Activated naive CD4-positive, alpha-beta T cell treated with anti-CD3 and anti-CD28 coated beads, Interleukin-2, amount 50 U/mL, for 24 hours (primary cell): Measurements from ENCODE around the gene FASN.
"Not testable (repeated sequence)": the region's sequence is repeated elsewhere in the genome, so short reads cannot be mapped to it uniquely, and the experiment has no call there.

ENCODE experiments used
- H3K27ac Mint-ChIP-seq: one replicate; pipeline ENCODE4 v1.8.0; 2021; ENCODE audit warnings: mild to moderate bottlenecking, mixed read lengths
- H3K27me3 Mint-ChIP-seq: one replicate; pipeline ENCODE4 v1.8.0; 2021; ENCODE audit warnings: mixed read lengths
- H3K36me3 Mint-ChIP-seq: one replicate; pipeline ENCODE4 v1.8.0; 2021; ENCODE audit warnings: mixed read lengths
- H3K4me1 Mint-ChIP-seq: one replicate; pipeline ENCODE4 v1.8.0; 2021; ENCODE audit warnings: mixed read lengths
- H3K4me3 Mint-ChIP-seq: one replicate; pipeline ENCODE4 v1.8.0; 2021; ENCODE audit warnings: mild to moderate bottlenecking, mixed read lengths
- H3K9me3 Mint-ChIP-seq: one replicate; pipeline ENCODE4 v1.8.0; 2021; ENCODE audit warnings: mixed read lengths

Gene FASN

DNA sequence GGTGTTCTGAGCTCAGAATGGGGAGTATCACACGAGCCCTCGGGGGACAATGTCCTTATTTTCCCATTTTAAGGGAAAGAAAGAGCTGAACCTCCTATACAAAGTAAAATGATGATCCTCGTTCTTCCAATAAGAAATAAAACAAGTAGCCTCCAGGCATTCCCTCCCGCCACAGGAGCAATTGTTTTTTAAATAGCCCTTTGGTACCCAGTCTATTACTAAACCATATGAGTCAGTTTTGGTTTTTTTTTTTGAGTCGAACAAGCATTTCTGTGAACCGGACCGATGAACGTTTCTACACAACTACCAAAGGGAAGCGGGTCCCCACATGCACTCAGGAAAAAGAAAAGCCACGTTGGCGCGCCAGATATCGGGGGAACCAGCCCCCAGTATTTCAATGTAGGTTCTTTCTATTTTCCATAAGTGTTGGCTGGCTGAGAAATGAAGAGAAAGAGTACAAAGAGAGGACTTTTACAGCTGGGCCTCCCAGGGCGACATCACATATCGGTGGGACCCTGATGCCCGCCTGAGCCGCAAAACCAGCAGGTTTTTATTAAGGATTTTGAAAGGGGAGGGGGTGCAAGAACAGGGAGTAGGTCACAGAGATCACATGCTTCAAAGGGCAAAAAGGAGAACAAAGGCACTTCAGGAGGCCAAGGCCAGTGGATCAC lies 56.8 kb downstream of the FASN start:
- no peak overlapping the region for H3K4me3 Mint-ChIP-seq
- no peaks in the 10 kb centered on the region for H3K9me3 Mint-ChIP-seq
- no peak overlapping the region for H3K27ac Mint-ChIP-seq
- H3K36me3 Mint-ChIP-seq: no peaks in the 10 kb centered on the region
- H3K4me1 Mint-ChIP-seq: peaks cover 14% of the 10 kb centered on the region
- no peaks in the 10 kb centered on the region for H3K27me3 Mint-ChIP-seq

- peaks cover 28% of the 10 kb centered on the region for H3K4me1 Mint-ChIP-seq
- H3K27ac Mint-ChIP-seq: peak overlapping the region; percentile 35
- H3K9me3 Mint-ChIP-seq: no peaks in the 10 kb centered on the region
- no peaks in the 10 kb centered on the region for H3K27me3 Mint-ChIP-seq
- no peaks in the 10 kb centered on the region for H3K36me3 Mint-ChIP-seq
- no peak overlapping the region for H3K4me3 Mint-ChIP-seq
These were observed 58.2 kb downstream of the FASN start for GRCh38 chr17:82039695-82040299.

DNA sequence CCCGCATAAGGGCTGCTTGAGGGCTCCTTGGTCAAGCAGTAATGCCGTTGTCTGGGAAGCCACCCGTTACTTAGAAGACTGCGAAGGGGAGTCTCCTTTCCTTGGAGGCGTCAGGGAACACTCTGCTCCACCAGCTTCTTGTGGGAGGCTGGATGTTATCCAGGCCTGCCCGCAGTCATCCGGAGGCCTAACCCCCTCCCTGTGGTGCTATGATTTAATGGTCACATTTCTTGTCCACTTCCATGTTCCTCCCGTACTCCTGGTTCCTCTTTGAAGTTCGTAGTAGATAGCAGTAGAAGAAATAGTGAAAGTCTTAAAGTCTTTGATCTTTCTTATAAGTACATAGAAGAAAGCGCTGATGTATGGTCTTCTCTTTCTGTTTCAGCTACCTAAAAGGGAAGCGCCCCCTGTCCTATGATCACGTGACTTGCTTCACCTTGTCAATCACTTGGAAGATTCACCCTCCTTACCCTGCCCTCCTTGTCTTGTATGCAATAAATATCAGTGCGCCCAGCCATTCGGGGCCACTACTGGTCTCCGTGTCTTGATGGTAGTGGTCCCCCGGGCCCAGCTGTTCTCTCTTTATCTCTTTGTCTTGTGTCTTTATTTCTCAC lies 59.1 kb downstream of the FASN start:
- peaks cover 28% of the 10 kb centered on the region for H3K4me1 Mint-ChIP-seq
- H3K4me3 Mint-ChIP-seq: peak overlapping the region; percentile 15
- H3K27me3 Mint-ChIP-seq, H3K27ac Mint-ChIP-seq, H3K9me3 Mint-ChIP-seq, H3K36me3 Mint-ChIP-seq: not testable (repeated sequence)

GRCh38 chr17:82037889-82038195 lies 60.2 kb downstream of the FASN start:
- H3K4me1 Mint-ChIP-seq: peaks cover 28% of the 10 kb centered on the region
- no peaks in the 10 kb centered on the region for H3K36me3 Mint-ChIP-seq
- H3K27ac Mint-ChIP-seq: peak overlapping the region; percentile 86
- no peaks in the 10 kb centered on the region for H3K9me3 Mint-ChIP-seq
- H3K4me3 Mint-ChIP-seq: peak overlapping the region; percentile 88
- no peaks in the 10 kb centered on the region for H3K27me3 Mint-ChIP-seq

GRCh38 chr17:82037092-82037888 lies 60.7 kb downstream of the FASN start, which contains the start of gene DCXR:
TSS of gene DCXR (minus strand) at chr17:82037697. CDS start at chr17:82037682, 15 bp downstream.
- H3K4me3 Mint-ChIP-seq: peak within 1 kb of the TSS; percentile 88

DNA sequence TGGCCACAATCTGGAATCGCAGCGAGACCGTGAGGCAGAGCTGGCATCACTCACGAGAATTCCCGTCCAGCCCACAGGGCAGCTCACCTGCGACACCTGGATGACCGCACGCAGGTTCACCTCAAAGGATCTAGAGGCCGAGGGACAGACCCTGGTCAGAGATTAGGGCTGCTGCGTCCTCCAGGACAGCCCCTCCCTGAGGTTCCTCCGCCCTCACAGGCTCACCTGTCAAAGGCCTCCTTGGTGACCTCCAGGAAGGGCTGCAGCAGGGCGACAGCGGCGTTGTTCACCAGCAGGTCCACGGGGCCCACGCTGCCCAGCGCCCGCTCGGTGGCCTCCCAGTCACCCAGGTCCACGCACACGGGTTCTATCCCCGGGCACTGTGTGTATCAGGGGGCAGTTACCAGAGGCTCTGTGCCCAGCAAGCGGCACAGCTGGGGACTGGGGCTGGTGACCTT lies 61.4 kb downstream of the FASN start:
- H3K4me1 Mint-ChIP-seq: peaks cover 28% of the 10 kb centered on the region
- H3K36me3 Mint-ChIP-seq: no peaks in the 10 kb centered on the region
- peak overlapping the region; percentile 70 for H3K4me3 Mint-ChIP-seq
- H3K27ac Mint-ChIP-seq: no peak overlapping the region
- no peaks in the 10 kb centered on the region for H3K9me3 Mint-ChIP-seq
- no peaks in the 10 kb centered on the region for H3K27me3 Mint-ChIP-seq

More at GRCh38 chr17:82037092-82037888, 60.7 kb downstream of the FASN start, which contains the start of gene DCXR:
- H3K9me3 Mint-ChIP-seq: no peaks in the 10 kb centered on the region
- no peaks in the 10 kb centered on the region for H3K36me3 Mint-ChIP-seq
- peak within 1 kb of the TSS; percentile 86 for H3K27ac Mint-ChIP-seq
- H3K27me3 Mint-ChIP-seq: no peaks in the 10 kb centered on the region
- H3K4me1 Mint-ChIP-seq: peaks cover 28% of the 10 kb centered on the region

DNA sequence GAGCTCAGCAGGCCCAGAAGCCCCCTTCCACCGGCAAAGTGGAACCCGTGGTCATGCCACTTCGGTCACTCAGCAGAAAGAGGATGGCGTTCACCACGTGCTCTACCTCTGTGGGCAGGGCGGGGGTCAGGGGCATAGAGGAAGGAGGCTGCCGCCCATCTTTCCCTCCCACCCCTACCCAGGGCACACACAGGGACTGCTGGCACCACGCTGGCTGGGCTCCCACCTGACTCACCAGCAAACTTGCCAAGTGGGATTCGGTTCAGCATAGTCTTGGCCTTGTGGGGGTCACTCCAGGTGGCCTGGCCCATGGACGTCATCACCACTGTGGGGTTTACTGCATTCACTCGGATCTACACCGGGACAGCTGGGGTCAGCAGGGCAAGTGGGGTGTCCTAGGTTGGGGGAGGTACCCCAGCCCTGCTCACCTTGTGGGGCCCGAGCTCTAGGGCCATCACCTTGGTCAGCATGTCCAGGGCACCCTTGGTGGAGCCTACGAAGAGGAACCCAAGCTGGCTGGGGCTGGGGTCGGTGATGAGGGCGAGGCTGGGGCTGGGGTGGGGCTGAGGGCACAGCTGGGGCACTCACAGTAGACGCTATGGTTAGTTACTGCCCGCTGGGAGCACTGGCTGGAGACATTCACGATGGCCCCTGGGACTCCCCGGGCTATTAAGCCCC lies 61.9 kb downstream of the FASN start:
- H3K27ac Mint-ChIP-seq: no peak overlapping the region
- peak overlapping the region; percentile 70 for H3K4me3 Mint-ChIP-seq
- H3K27me3 Mint-ChIP-seq: no peaks in the 10 kb centered on the region
- H3K9me3 Mint-ChIP-seq: no peaks in the 10 kb centered on the region
- no peaks in the 10 kb centered on the region for H3K36me3 Mint-ChIP-seq
- peaks cover 28% of the 10 kb centered on the region for H3K4me1 Mint-ChIP-seq

DNA sequence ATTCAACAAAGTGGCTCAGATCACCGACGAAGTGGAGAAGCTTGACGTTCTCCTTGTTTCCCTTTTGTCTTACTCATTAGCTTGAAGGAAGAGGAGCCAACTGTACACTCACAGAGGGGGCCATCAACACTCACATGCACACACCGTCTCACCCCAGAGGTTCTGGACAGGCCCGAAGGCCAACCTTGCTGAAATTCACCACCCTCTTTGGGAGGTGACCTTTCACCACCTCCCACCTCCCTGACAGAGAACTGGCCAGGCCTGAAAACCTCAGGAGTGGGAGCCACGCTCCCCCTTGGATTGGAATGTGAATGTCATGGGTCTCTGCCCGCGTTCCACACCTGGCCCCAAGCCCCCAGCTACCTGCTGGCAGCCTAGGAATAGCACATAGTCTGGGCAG lies 62.5 kb downstream of the FASN start:
- Mint-ChIP-seq H3K27ac (no peak overlapping the region), H3K36me3 (no peaks in the 10 kb centered on the region), H3K4me3 (peak overlapping the region; percentile 31), H3K4me1 (peaks cover 28% of the 10 kb centered on the region), H3K27me3 (no peaks in the 10 kb centered on the region), H3K9me3 (no peaks in the 10 kb centered on the region)

DNA sequence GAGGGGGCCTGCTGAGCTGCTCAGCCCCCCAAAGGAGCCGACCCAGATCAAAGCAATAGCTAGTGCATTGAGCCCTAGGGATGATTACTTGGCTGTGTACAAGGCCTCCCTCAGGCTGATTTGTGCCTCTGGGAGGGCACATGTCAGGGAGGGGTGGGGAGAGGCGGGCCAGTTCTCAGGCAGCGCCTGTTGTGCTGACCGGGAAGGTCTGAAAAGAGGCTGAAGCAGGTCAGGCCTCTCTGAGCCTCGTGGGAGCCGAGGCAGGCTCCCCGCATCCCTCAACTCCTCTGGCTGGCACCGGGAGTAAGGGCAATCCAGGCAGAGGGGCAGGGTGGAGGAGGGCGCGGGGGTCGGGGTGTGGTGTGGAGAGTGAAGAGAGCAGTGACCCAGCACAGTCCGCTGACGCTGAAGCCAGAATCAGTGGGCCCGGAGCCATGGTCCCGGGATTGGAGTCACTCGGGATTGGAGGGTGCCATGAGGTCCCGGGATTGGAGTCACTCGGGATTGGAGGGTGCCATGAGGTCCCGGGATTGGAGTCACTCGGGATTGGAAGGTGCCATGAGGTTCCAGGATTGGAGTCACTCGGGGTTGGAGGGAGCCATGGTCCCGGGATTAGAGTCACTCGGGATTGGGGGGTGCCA lies 63.5 kb downstream of the FASN start:
- Mint-ChIP-seq H3K4me3 (no peak overlapping the region), H3K4me1 (peaks cover 31% of the 10 kb centered on the region), H3K9me3 (no peaks in the 10 kb centered on the region), H3K27me3 (no peaks in the 10 kb centered on the region), H3K36me3 (no peaks in the 10 kb centered on the region), H3K27ac (no peak overlapping the region)

DNA sequence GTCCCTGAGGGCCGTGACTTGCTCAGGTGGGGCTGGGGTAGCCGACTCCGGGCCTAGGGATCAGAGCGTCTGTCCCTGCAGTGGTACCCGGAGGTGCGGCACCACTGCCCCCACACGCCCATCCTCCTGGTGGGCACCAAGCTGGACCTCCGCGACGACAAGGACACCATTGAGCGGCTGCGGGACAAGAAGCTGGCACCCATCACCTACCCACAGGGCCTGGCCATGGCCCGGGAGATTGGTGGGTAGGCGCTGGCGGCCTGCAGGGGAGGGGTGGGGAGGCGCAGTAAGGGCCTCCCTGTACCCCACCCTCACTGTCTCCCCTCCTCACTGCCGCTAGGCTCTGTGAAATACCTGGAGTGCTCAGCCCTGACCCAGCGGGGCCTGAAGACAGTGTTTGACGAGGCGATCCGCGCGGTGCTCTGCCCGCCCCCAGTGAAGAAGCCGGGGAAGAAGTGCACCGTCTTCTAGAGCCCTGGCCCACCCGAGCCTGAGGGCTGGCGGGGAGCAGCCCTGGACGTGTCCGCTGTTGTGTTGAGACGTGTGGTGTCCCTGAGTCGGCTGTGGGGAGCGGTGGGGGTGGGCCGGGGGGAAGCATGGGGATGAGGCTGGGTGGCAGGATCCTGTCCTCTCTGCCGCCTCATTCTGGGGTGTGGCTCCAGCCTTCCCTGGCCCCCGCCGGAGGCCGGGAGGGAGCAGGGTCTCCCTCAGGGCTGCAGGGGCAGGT lies 64.5 kb downstream of the FASN start:
- Mint-ChIP-seq H3K27me3 (no peaks in the 10 kb centered on the region), H3K4me1 (peaks cover 24% of the 10 kb centered on the region), H3K9me3 (no peaks in the 10 kb centered on the region), H3K36me3 (no peaks in the 10 kb centered on the region), H3K4me3 (no peak overlapping the region), H3K27ac (no peak overlapping the region)

GRCh38 chr17:82031885-82032627 lies 66.0 kb downstream of the FASN start:
- no peaks in the 10 kb centered on the region for H3K27me3 Mint-ChIP-seq
- H3K27ac Mint-ChIP-seq: no peak overlapping the region
- H3K9me3 Mint-ChIP-seq: no peaks in the 10 kb centered on the region
- peaks cover 18% of the 10 kb centered on the region for H3K4me1 Mint-ChIP-seq
- H3K4me3 Mint-ChIP-seq: peak overlapping the region; percentile 60
- H3K36me3 Mint-ChIP-seq: no peaks in the 10 kb centered on the region

DNA sequence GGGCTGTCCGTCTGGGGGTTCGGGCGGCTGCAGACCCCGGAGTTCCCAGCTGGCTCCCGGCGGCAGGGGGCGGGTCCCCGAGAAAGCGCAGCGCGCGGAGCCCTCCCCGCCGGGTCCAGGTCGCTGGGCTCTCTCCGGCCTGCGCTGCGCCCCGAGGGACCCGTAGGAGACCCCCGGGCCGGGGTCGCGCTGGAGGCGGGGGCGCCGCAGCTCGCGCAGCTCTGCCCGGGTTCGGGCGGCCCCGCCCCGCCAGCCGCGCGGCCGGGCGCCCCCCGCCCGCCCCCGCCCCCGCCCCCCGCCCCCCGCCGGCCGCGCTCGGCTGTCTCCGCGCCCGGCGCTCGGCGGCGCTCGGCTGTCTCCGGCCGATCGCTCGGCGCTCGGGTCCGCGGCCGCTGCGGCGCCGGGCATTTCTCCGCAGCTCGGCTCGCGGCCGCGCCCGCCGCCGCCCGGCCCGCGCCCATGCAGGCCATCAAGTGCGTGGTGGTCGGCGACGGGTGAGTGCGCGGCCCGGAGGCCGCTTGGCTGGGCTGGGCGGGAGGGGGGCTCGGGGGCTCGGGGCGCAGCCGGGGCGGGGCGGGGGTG lies 66.6 kb downstream of the FASN start, which contains the start of gene RAC3:
RAC3 (plus strand) TSS at position 376 of the 582 bp plus-strand sequence; CDS start at position 460, 84 bp downstream.
- peaks cover 18% of the 10 kb centered on the region for H3K4me1 Mint-ChIP-seq
- no peaks in the 10 kb centered on the region for H3K36me3 Mint-ChIP-seq
- peak within 1 kb of the TSS; percentile 88 for H3K4me3 Mint-ChIP-seq
- no peaks in the 10 kb centered on the region for H3K27me3 Mint-ChIP-seq
- H3K9me3 Mint-ChIP-seq: no peaks in the 10 kb centered on the region
- H3K27ac Mint-ChIP-seq: peak within 1 kb of the TSS; percentile 59

GRCh38 chr17:82030470-82031302 lies 67.3 kb downstream of the FASN start:
- H3K4me1 Mint-ChIP-seq: peaks cover 13% of the 10 kb centered on the region
- H3K9me3 Mint-ChIP-seq: no peaks in the 10 kb centered on the region
- no peaks in the 10 kb centered on the region for H3K27me3 Mint-ChIP-seq
- H3K36me3 Mint-ChIP-seq: no peaks in the 10 kb centered on the region
- peak overlapping the region; percentile 88 for H3K4me3 Mint-ChIP-seq
- peak overlapping the region; percentile 59 for H3K27ac Mint-ChIP-seq
